Choroid plexus epithelial cell (primary cell): ENCODE measurements around the gene ZNF350.
A peak's percentile ranks its signal among the peaks of the same experiment; 100 is the strongest.
"Not testable (repeated sequence)": the region's sequence is repeated elsewhere in the genome, so short reads cannot be mapped to it uniquely, and the experiment has no call there.

ENCODE experiments used
- DNase-seq: peaks from one replicate; pipeline ENCODE4 v3.0.0-alpha.2; 2010; ENCODE audit warnings: low read depth
- H3K4me3 ChIP-seq: 2 replicates; pipeline ENCODE4 v1.5.1; 2011; ENCODE audit warnings: low read depth, mild to moderate bottlenecking, control low read depth, low read length, moderate library complexity
- CTCF ChIP-seq: conservative IDR thresholded peaks from 2 replicates; pipeline ENCODE4 v1.5.1; 2011; ENCODE audit warnings: low read depth, mild to moderate bottlenecking, control low read depth, inconsistent platforms, low read length, moderate library complexity

The ZNF350 gene

GRCh38 chr19:51986309-51987291 is at the start of gene ZNF350:
Gene ZNF350, minus strand, starts transcription at chr19:51986840. Its CDS starts 12,480 bp downstream, at chr19:51974360.
- peak; percentile 98 for DNase-seq
- H3K4me3 ChIP-seq = peak within 1 kb of the TSS; percentile 96
- TF ChIP-seq CTCF = no peak

- TF ChIP-seq CTCF = no peak
- peak; percentile 26 for DNase-seq
- H3K4me3 ChIP-seq = no peak overlapping the region
Observed at GRCh38 chr19:52034051-52034728, 47.5 kb upstream of the ZNF350 start.

- no peak for TF ChIP-seq CTCF
- DNase-seq = no peak
- H3K4me3 ChIP-seq = peak overlapping the region; percentile 96
Observed at GRCh38 chr19:52028780-52029123, 42.1 kb upstream of the ZNF350 start.

- H3K4me3 ChIP-seq = peak within 1 kb of the TSS; percentile 96
- no peak for TF ChIP-seq CTCF
- peak; percentile 84 for DNase-seq
Observed at GRCh38 chr19:52028027-52028779, 41.6 kb upstream of the ZNF350 start, which contains the start of gene ZNF614. Gene ZNF614, minus strand, starts transcription at chr19:52028379. Its CDS starts 2,634 bp downstream, at chr19:52025745.

GRCh38 chr19:52026255-52026990 is 39.8 kb upstream of the ZNF350 start:
- H3K4me3 ChIP-seq, DNase-seq: not testable (repeated sequence)

- not testable (repeated sequence) for H3K4me3 ChIP-seq, DNase-seq
Observed at GRCh38 chr19:52024478-52024877, 37.8 kb upstream of the ZNF350 start.

GRCh38 chr19:52022193-52022592 is 35.6 kb upstream of the ZNF350 start:
- DNase-seq = no peak
- no peak overlapping the region for H3K4me3 ChIP-seq
- no peak for TF ChIP-seq CTCF
